ENCODE data around the gene KATNAL2. TPM values are rescaled to one million over a fixed set of nuclear protein-coding genes. Genes with fewer than 3 reads are reported as not detected.

Gene KATNAL2
- total RNA-seq, 4 donors from 2014 or later = 2.8 to 14.3 (median 3.6) TPM; not detected in 1

DNA sequence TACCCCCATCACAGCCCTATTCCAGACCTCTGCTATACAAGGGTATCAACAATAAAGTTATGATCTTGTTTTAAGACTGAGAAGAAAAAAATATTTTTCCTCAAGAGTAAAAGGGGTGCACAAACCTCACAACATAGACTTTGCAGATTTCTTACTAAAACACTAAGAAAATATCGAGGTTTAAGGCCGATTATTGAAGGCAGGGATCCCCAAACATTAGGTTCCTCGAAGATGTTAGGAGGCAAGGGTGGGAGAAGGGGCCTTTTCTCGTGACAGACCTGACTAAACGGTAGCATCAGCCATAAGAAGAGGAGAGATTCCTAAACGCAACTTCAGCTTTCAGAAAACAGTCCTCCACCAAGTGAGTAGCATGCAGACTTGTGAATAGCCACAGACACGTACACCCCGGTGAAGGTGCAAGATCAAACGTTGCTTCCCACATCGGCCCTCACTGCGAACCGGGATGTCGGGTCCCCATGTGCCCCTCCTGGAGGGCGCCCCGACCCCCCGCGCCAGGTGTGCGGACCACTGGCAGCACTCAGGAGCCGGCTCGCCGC lies 773 bp upstream of the KATNAL2 start:
- peak overlapping the region; percentile 52 to 86 for H3K4me3 ChIP-seq
- H3K9me3 ChIP-seq = no peaks in the 10 kb centered on the region
- peak overlapping the region; percentile 82 to 90 for H3K27ac ChIP-seq
- peak in 1 of 2 donors; percentile 19 for DNase-seq
- no peak for TF ChIP-seq POLR2A (IDR thresholded peaks at IDR 0.05)
- TF ChIP-seq, protein P1, sequence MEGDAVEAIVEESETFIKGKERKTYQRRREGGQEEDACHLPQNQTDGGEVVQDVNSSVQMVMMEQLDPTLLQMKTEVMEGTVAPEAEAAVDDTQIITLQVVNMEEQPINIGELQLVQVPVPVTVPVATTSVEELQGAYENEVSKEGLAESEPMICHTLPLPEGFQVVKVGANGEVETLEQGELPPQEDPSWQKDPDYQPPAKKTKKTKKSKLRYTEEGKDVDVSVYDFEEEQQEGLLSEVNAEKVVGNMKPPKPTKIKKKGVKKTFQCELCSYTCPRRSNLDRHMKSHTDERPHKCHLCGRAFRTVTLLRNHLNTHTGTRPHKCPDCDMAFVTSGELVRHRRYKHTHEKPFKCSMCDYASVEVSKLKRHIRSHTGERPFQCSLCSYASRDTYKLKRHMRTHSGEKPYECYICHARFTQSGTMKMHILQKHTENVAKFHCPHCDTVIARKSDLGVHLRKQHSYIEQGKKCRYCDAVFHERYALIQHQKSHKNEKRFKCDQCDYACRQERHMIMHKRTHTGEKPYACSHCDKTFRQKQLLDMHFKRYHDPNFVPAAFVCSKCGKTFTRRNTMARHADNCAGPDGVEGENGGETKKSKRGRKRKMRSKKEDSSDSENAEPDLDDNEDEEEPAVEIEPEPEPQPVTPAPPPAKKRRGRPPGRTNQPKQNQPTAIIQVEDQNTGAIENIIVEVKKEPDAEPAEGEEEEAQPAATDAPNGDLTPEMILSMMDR (IDR thresholded peaks at IDR 0.05) = no peak
- H3K27me3 ChIP-seq = no peaks in the 10 kb centered on the region
- H3K4me1 ChIP-seq = no peaks in the 10 kb centered on the region
- no peaks in the 10 kb centered on the region for H3K36me3 ChIP-seq
- intact Hi-C loops (cut with DNase I; ENCODE audit: low total_unique reads) = no loop called here

DNA sequence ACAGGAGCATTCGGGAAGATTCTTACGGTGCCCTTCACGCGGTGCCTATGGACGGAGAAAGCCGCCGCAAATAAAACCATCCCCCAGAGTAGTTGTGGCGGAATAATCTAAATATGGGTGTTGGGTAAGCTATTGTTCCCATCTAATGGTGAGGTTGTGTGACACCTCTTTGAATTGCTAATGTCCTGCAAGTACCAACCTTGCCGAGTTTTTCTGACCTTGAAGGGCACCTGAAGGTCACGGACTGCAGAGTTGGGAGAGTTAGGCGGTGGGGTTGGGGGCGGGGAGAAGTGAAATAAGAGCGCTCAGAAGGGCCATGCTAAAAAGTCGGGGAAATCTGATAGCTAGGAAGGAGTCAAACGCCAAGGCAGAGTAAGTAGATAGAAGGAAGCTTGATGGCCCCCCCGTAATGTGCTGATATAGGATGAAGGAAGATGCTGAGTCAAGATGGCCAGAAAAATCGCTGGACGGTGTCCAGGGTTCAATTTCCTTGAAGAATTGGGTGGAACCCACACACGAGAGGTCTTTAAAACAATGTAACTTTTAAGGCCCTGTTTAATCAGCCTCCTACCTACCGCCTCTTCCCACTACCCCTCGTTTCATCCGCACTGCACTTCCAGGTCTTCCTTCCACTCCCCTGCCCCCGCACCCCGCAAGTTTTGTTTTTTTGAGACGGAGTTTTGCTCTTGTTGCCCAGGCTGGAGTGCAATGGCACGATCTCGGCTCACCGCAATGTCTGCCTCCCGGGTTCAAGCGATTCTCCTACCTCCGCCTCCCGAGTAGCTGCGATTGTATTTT lies 600 bp downstream of the KATNAL2 start:
- Histone ChIP-seq H3K27me3 (no peaks in the 10 kb centered on the region), H3K4me1 (no peaks in the 10 kb centered on the region), H3K9me3 (no peaks in the 10 kb centered on the region), H3K4me3 (peak overlapping the region; percentile 52 to 86), H3K36me3 (no peaks in the 10 kb centered on the region), H3K27ac (peak overlapping the region; percentile 82 to 90)
- DNase-seq = peak; percentile 29 to 30
- intact Hi-C loops (cut with DNase I; ENCODE audit: low total_unique reads) = no loop called here
- TF ChIP-seq, protein P1 (IDR thresholded peaks at IDR 0.05) = no peak
- TF ChIP-seq POLR2A (IDR thresholded peaks at IDR 0.05) = no peak

DNA sequence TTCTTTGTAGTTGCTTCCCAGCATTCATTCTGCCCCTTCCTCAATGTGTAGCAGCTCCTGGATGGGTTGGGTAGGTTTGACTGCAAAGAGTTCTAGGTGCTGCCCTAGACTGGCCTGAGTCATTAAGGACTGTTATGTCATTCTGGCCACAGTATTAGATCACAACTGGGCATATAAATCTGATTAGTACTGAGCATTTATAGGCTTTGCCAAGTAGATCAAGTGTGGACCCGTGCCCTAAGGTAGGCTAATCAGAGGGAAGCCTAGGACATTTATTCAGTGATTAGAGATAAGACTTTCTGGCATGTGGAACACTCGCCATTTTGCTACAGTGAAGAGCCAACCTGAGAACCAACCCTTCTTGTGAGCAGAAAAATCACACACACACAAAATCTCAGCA lies 2.7 kb downstream of the KATNAL2 start:
- intact Hi-C loops (cut with DNase I; ENCODE audit: low total_unique reads) = no loop called here
- H3K27ac ChIP-seq = no peak overlapping the region
- H3K4me1 ChIP-seq = no peaks in the 10 kb centered on the region
- DNase-seq = no peak
- no peak for TF ChIP-seq POLR2A (IDR thresholded peaks at IDR 0.05)
- TF ChIP-seq, protein P1 (IDR thresholded peaks at IDR 0.05) = no peak
- H3K9me3 ChIP-seq = no peaks in the 10 kb centered on the region
- H3K4me3 ChIP-seq = no peak overlapping the region
- H3K36me3 ChIP-seq = no peaks in the 10 kb centered on the region
- no peaks in the 10 kb centered on the region for H3K27me3 ChIP-seq

DNA sequence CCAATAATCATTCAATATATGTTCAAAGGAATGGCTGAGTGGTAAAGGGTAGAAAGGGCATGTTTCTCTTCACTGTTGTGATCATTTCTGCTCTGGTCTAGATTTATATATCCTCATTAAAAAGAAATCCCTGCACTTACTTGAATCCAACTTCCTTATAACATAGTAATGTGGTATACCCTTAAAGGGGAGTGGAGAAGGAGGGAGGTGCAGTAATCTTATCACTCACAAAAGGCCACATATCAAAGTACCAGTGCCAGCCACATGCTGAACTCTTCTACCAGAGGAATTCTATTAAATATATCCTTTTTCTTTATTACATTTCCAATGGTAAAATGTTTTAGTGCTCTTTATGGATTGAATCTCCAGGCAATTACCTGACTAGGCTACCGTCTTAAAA lies 3.3 kb downstream of the KATNAL2 start:
- Histone ChIP-seq H3K4me1 (no peaks in the 10 kb centered on the region), H3K27me3 (no peaks in the 10 kb centered on the region), H3K36me3 (no peaks in the 10 kb centered on the region), H3K9me3 (no peaks in the 10 kb centered on the region), H3K27ac (no peak overlapping the region), H3K4me3 (no peak overlapping the region)
- no peak for DNase-seq
- intact Hi-C loops (cut with DNase I; ENCODE audit: low total_unique reads) = no loop called here
- no peak for TF ChIP-seq POLR2A (IDR thresholded peaks at IDR 0.05)
- TF ChIP-seq, protein P1 (IDR thresholded peaks at IDR 0.05) = no peak

DNA sequence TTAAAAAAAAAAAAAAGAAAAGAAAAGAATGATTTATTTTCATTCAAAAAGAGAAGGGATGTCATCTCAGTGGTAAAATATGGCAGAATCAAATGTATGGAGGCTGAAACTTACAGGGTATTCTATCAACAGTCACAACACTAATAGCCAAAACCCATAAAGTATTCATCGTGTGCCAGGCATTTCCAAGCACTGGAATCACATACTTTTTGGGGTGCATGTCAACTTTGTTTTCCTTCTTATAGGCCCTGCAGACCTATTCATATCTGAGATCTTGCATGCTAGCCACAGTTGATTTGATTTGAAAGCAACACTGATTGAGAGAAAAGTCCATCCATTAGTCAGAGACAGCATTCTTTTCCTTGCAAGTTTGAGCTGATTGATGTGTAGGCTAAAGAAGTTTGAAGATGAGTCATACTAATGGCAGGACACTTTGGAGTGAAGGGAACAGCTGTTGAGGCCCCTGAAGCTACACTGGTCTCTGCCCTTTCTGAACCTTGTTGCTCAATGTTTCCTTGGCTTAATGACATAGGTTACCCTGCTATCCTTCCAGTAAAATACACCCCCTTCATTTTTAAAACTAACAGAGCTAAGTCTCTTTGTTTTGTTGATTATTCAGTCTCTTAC lies 22.0 kb downstream of the KATNAL2 start:
- TF ChIP-seq, protein P1 (IDR thresholded peaks at IDR 0.05) = no peak
- no peak for TF ChIP-seq POLR2A (IDR thresholded peaks at IDR 0.05)
- DNase-seq = no peak
- Histone ChIP-seq H3K27me3 (no peaks in the 10 kb centered on the region), H3K4me3 (no peak overlapping the region), H3K9me3 (no peaks in the 10 kb centered on the region), H3K4me1 (no peaks in the 10 kb centered on the region), H3K36me3 (no peaks in the 10 kb centered on the region), H3K27ac (no peak overlapping the region)
- intact Hi-C loops (cut with DNase I; ENCODE audit: low total_unique reads) = no loop called here
